Ectodermal cell (in vitro differentiated cells): ENCODE measurements around the gene H2BK1.

ENCODE experiments used
- H3K27ac ChIP-seq: 2 replicates; pipeline ENCODE4 v1.7.0; 2013; ENCODE audit warnings: mild to moderate bottlenecking, low read depth, low read length; ENCODE audit not compliant: insufficient read depth, poor library complexity, severe bottlenecking
- H3K27me3 ChIP-seq: 2 replicates; pipeline ENCODE4 v1.7.0; 2013; ENCODE audit warnings: mild to moderate bottlenecking, low read length; ENCODE audit not compliant: insufficient read depth, control insufficient read depth, poor library complexity, severe bottlenecking
- H3K36me3 ChIP-seq: one replicate; pipeline ENCODE4 v1.7.0; 2013; ENCODE audit warnings: low read length; ENCODE audit not compliant: control insufficient read depth, insufficient read depth
- H3K4me1 ChIP-seq: one replicate; pipeline ENCODE4 v1.7.0; 2013; ENCODE audit warnings: low read length; ENCODE audit not compliant: control insufficient read depth, insufficient read depth
- H3K4me3 ChIP-seq: 2 replicates; pipeline ENCODE4 v1.7.0; 2013; ENCODE audit warnings: low read depth, low read length, control low read depth; ENCODE audit not compliant: insufficient read depth
- H3K9me3 ChIP-seq: 2 replicates; pipeline ENCODE4 v1.7.0; 2013; ENCODE audit warnings: mild to moderate bottlenecking, low read length, moderate library complexity; ENCODE audit not compliant: control insufficient read depth
- WGBS, 2 experiments: methylation state at CpG; one replicate each; pipeline ENCODE4 v1.1.7; 2013; ENCODE audit warnings: missing lambda C conversion rate in 2 of 2; 5-methylcytosine and 5-hydroxymethylcytosine counted together

H2BK1 gene

GRCh38 chr7:151179287-151179860 lies 30.9 kb downstream of the H2BK1 start:
- Histone ChIP-seq H3K9me3 (no peaks in the 10 kb centered on the region), H3K4me3 (no peak overlapping the region), H3K27ac (no peak overlapping the region), H3K4me1 (no peaks in the 10 kb centered on the region), H3K27me3 (peaks cover 6% of the 10 kb centered on the region), H3K36me3 (no peaks in the 10 kb centered on the region)
- 91% methylated on average over 8 of the region's 8 CpGs for WGBS, 2 experiments

GRCh38 chr7:151178831-151179230 lies 31.5 kb downstream of the H2BK1 start:
- Histone ChIP-seq H3K4me1 (no peaks in the 10 kb centered on the region), H3K9me3 (no peaks in the 10 kb centered on the region), H3K4me3 (no peak overlapping the region), H3K27me3 (peaks cover 6% of the 10 kb centered on the region), H3K36me3 (no peaks in the 10 kb centered on the region), H3K27ac (no peak overlapping the region)
- WGBS, 2 experiments, result 71% methylated on average over 2 of the region's 2 CpGs

- Histone ChIP-seq H3K4me1 (no peaks in the 10 kb centered on the region), H3K27ac (no peak overlapping the region), H3K9me3 (peaks cover 2% of the 10 kb centered on the region), H3K27me3 (peaks cover 9% of the 10 kb centered on the region), H3K36me3 (no peaks in the 10 kb centered on the region), H3K4me3 (no peak overlapping the region)
- WGBS, 2 experiments, result 89 to 92% methylated on average over 9 of the region's 9 CpGs
Observed at GRCh38 chr7:151178236-151178635, 32.1 kb downstream of the H2BK1 start.

GRCh38 chr7:151177310-151177709 lies 33.0 kb downstream of the H2BK1 start:
- Histone ChIP-seq H3K9me3 (peaks cover 2% of the 10 kb centered on the region), H3K27ac (no peak overlapping the region), H3K36me3 (no peaks in the 10 kb centered on the region), H3K4me1 (no peaks in the 10 kb centered on the region), H3K27me3 (peaks cover 15% of the 10 kb centered on the region), H3K4me3 (no peak overlapping the region)
- 88 to 91% methylated on average over 1 of the region's 1 CpG for WGBS, 2 experiments

- H3K27me3 ChIP-seq, result peaks cover 24% of the 10 kb centered on the region
- WGBS, 2 experiments, result 91 to 93% methylated on average over 9 of the region's 9 CpGs
Observed at GRCh38 chr7:151176401-151176800, 33.9 kb downstream of the H2BK1 start.

GRCh38 chr7:151175793-151176311 lies 34.4 kb downstream of the H2BK1 start:
- Histone ChIP-seq H3K4me3 (no peak overlapping the region), H3K9me3 (peaks cover 2% of the 10 kb centered on the region), H3K27ac (no peak overlapping the region), H3K4me1 (no peaks in the 10 kb centered on the region), H3K36me3 (no peaks in the 10 kb centered on the region), H3K27me3 (peaks cover 30% of the 10 kb centered on the region)
- WGBS, 2 experiments, result 83 to 91% methylated on average over 23 of the region's 23 CpGs

More at GRCh38 chr7:151176401-151176800, 33.9 kb downstream of the H2BK1 start:
- H3K9me3 ChIP-seq, result peaks cover 2% of the 10 kb centered on the region
- H3K27ac ChIP-seq, result no peak overlapping the region
- H3K36me3 ChIP-seq, result no peaks in the 10 kb centered on the region
- no peaks in the 10 kb centered on the region for H3K4me1 ChIP-seq
- no peak overlapping the region for H3K4me3 ChIP-seq

- Histone ChIP-seq H3K36me3 (no peaks in the 10 kb centered on the region), H3K4me3 (no peak overlapping the region), H3K9me3 (peaks cover 2% of the 10 kb centered on the region), H3K27ac (no peak overlapping the region), H3K27me3 (peaks cover 36% of the 10 kb centered on the region), H3K4me1 (no peaks in the 10 kb centered on the region)
- WGBS, 2 experiments, result 91 to 92% methylated on average over 16 of the region's 16 CpGs
Observed at GRCh38 chr7:151175047-151175792, 35.1 kb downstream of the H2BK1 start.

- H3K27ac ChIP-seq, result no peak overlapping the region
- H3K4me3 ChIP-seq, result no peak overlapping the region
- peaks cover 44% of the 10 kb centered on the region for H3K27me3 ChIP-seq
- no peaks in the 10 kb centered on the region for H3K36me3 ChIP-seq
- WGBS, 2 experiments, result 92 to 93% methylated on average over 77 of the region's 77 CpGs
- H3K9me3 ChIP-seq, result peaks cover 2% of the 10 kb centered on the region
- no peaks in the 10 kb centered on the region for H3K4me1 ChIP-seq
Observed at GRCh38 chr7:151174246-151175046, 35.8 kb downstream of the H2BK1 start.

- peaks cover 52% of the 10 kb centered on the region for H3K27me3 ChIP-seq
- peaks cover 7% of the 10 kb centered on the region for H3K4me1 ChIP-seq
- H3K36me3 ChIP-seq, result no peaks in the 10 kb centered on the region
- WGBS, 2 experiments, result 94 to 95% methylated on average over 43 of the region's 43 CpGs
- no peak overlapping the region for H3K4me3 ChIP-seq
- H3K9me3 ChIP-seq, result peaks cover 2% of the 10 kb centered on the region
- no peak overlapping the region for H3K27ac ChIP-seq
Observed at GRCh38 chr7:151173386-151174245, 36.7 kb downstream of the H2BK1 start.
